Neural cell (in vitro differentiated cells): ENCODE results near the gene RNF213.

Source experiments
- EP300 ChIP-seq: fragments of 450-650 bp; conservative IDR thresholded peaks from 2 replicates; pipeline ENCODE4 v1.6.1; 2014; ENCODE audit warnings: antibody characterized with exemption, mild to moderate bottlenecking, moderate library complexity; ENCODE audit not compliant: poor library complexity, severe bottlenecking
- EZH2 ChIP-seq: fragments of 200-600, 300-800 bp; shearing (Covaris generic), sonication (generic); IDR thresholded peaks from 2 replicates; pipeline ENCODE4 v1.6.1; 2014; ENCODE audit warnings: antibody characterized with exemption, low read length, borderline replicate concordance, mild to moderate bottlenecking; ENCODE audit not compliant: insufficient read depth, poor library complexity, severe bottlenecking
- MXI1 ChIP-seq: fragments of 450-650 bp; conservative IDR thresholded peaks from 2 replicates; pipeline ENCODE4 v1.6.1; 2014; ENCODE audit warnings: antibody characterized with exemption, mild to moderate bottlenecking; ENCODE audit not compliant: poor library complexity, severe bottlenecking
- POLR2AphosphoS5 ChIP-seq: IDR thresholded peaks from 2 replicates; pipeline ENCODE4 v1.6.1; 2012
- RAD21 ChIP-seq: fragments of 450-650 bp; conservative IDR thresholded peaks from 2 replicates; pipeline ENCODE4 v1.6.1; 2014; ENCODE audit warnings: antibody characterized with exemption, mild to moderate bottlenecking, moderate library complexity
- SMC3 ChIP-seq: fragments of 450-650 bp; conservative IDR thresholded peaks from 2 replicates; pipeline ENCODE4 v1.6.1; 2014; ENCODE audit warnings: antibody characterized with exemption, mild to moderate bottlenecking, moderate library complexity; ENCODE audit not compliant: poor library complexity
- TAF1 ChIP-seq: IDR thresholded peaks from 2 replicates; pipeline ENCODE4 v1.6.1; 2012; ENCODE audit warnings: low read depth
- TF ChIP-seq, protein P1 (sequence below): fragments of 450-650 bp; IDR thresholded peaks from 2 replicates; pipeline ENCODE4 v1.5.1; 2014; ENCODE audit warnings: antibody characterized with exemption, mild to moderate bottlenecking, moderate library complexity; ENCODE audit not compliant: poor library complexity, severe bottlenecking
- TF ChIP-seq, protein P2 (sequence below): IDR thresholded peaks from 2 replicates; pipeline ENCODE4 v1.6.1; 2012; ENCODE audit warnings: borderline replicate concordance

DNA sequence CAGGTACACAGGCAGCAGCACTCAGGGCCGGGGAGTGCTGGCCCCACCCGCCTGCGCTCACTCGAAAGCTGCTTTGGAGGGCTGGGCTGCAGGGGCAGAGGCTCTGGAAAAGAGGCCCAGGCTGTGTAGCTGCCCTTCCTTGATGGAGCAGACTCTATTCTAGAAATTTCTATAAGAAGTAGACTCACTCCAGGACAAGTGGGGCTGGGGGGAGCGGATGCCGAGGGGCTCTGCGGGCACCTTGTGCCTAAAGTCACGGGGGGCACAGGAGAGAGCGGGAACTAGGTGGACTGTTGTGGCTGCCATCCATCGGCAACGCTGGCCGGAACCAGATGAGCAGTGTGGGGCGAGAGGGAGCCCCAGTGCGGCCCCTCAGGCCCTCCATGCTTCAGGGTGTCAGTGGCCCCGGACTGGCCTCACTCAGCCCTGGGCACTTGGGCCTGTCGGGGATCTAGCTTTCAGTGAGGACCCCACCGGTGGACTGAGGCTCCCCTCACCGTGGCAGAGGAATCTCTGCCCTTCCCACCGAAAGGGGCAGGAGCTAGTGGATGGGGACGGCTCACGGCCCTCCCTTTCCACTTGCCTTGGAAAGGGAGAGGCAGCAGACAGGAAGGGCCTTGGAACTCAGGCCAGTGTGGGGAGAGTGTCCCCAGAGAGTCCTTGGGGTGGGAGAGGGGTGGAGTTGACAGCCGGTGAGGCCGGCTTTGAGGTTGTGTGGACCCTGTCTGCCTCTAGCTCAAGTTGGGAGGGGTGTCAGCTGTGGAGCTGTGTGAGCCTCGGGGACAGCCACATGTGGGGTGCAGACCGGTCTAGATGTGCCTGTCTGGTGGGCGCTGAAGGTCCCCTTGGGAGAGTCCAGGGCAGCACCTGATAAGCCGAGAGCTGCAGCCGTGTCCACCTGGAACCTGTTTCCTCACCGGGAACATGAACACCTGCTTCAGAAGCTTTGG, 170.9 kb downstream of the RNF213 start:
- TF ChIP-seq POLR2AphosphoS5 (no peak), EZH2 (no peak), EP300 (no peak), SMC3 (no peak), RAD21 (no peak), TAF1 (no peak), MXI1 (no peak)
- TF ChIP-seq, protein P1, sequence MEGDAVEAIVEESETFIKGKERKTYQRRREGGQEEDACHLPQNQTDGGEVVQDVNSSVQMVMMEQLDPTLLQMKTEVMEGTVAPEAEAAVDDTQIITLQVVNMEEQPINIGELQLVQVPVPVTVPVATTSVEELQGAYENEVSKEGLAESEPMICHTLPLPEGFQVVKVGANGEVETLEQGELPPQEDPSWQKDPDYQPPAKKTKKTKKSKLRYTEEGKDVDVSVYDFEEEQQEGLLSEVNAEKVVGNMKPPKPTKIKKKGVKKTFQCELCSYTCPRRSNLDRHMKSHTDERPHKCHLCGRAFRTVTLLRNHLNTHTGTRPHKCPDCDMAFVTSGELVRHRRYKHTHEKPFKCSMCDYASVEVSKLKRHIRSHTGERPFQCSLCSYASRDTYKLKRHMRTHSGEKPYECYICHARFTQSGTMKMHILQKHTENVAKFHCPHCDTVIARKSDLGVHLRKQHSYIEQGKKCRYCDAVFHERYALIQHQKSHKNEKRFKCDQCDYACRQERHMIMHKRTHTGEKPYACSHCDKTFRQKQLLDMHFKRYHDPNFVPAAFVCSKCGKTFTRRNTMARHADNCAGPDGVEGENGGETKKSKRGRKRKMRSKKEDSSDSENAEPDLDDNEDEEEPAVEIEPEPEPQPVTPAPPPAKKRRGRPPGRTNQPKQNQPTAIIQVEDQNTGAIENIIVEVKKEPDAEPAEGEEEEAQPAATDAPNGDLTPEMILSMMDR, result no peak
- TF ChIP-seq, protein P2, sequence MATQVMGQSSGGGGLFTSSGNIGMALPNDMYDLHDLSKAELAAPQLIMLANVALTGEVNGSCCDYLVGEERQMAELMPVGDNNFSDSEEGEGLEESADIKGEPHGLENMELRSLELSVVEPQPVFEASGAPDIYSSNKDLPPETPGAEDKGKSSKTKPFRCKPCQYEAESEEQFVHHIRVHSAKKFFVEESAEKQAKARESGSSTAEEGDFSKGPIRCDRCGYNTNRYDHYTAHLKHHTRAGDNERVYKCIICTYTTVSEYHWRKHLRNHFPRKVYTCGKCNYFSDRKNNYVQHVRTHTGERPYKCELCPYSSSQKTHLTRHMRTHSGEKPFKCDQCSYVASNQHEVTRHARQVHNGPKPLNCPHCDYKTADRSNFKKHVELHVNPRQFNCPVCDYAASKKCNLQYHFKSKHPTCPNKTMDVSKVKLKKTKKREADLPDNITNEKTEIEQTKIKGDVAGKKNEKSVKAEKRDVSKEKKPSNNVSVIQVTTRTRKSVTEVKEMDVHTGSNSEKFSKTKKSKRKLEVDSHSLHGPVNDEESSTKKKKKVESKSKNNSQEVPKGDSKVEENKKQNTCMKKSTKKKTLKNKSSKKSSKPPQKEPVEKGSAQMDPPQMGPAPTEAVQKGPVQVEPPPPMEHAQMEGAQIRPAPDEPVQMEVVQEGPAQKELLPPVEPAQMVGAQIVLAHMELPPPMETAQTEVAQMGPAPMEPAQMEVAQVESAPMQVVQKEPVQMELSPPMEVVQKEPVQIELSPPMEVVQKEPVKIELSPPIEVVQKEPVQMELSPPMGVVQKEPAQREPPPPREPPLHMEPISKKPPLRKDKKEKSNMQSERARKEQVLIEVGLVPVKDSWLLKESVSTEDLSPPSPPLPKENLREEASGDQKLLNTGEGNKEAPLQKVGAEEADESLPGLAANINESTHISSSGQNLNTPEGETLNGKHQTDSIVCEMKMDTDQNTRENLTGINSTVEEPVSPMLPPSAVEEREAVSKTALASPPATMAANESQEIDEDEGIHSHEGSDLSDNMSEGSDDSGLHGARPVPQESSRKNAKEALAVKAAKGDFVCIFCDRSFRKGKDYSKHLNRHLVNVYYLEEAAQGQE, result no peak
